ENCODE results near the gene TUFT1.
"Not testable (repeated sequence)": the region's sequence is repeated elsewhere in the genome, so short reads cannot be mapped to it uniquely, and the experiment has no call there.

Gene TUFT1

DNA sequence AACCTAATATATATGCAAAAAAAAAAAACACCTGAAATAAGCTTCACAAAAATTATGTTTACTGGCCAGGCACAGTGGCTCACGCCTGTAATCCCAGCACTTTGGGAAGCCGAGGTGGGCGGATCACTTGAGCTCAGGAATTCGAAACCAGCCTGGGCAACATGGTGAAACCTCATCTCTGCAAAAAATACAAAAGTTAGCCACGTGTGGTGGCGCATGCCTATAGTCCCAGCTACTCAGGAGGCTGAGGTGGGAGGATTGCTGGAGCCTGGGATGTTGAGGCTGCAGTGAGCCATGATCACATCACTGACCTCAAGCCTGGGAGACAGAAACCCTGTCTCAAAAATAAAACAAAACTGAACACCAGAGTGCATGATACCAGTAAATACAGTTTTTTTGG lies 78.9 kb downstream of the TUFT1 start:
- not testable (repeated sequence) for DNase-seq

DNA sequence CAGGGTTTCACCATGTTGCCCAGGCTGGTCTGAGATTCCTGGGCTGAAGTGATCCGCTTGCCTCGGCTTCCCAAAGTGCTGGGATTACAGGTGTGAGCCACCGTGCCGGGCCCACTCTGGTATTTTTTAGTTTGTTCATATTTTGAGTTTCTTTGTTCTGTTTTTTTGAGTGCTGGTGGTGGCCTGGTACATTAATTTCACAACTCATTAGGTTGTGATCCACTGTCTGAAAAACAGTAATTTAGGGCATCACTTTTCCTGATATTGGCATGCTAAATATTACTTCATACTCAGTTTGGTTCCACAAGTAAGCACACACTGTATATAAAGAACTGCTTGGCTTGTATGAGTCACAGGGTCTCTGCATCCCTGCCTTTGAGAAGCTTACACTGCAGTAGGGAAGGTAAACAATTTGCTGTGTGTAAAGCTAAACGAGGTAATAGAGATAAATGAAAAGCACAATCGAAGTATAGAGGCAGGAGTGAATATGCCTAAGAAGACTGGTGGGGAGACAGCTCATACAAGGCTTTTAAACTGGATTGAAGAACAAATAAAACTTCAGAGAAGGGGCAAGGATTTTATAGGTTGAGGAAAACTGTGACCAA lies 79.5 kb downstream of the TUFT1 start:
- DNase-seq, result no peak

DNA sequence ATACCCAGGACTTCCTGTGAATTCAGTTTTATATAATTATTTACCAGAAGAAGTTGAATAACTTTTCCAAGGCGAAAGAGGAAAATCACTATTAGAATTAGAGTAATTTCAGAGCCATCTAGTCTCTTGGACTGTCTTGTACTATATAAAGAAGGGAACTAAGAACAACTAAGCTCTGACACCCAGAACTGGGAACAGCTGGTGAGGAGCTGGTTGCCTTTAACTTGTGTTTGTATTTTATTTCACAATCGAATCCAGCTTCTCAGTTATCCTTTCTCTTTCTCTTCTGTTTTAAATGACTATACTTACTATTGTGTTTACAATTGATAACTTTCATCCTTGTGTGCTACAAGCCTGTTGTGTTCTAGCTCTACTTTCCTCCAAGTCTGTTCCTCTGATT lies 80.2 kb downstream of the TUFT1 start:
- DNase-seq, result no peak

DNA sequence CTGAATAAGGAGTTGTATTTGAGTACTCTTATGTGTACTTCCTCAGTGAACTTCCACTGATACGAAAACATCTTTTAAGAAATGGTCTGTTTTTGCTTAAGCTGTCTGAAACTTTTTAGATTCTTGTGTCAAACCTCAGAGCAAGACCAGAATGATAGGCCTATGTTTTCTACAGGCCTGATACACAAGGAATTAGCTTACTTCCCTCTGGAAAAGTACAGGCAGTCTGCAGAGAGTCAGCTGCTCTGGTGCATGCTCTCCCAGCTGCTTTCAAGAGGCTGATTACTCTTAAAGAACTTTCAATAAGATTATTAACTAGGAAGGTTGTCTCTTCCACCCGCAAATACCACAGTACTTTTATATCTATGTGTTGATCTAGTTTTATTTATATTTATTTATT lies 81.2 kb downstream of the TUFT1 start:
- no peak for DNase-seq

DNA sequence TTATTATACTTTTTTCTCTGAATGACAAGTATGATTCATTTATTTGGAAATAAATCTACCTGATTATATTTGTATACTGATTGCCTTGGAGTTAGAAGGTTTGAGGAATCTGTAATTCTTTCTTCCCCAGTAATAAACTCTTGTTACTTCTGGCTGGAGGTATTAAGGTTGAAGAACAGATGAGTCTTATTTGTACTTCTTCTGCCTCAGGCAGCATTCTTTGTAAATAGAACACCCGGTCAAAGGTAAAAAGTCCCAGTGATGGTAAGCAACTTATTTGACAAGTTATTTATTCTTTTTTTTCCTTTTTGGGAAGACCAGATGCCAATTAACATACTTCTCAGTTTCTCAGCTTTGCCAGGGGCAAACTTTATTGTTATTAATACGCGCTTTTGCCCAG lies 84.7 kb downstream of the TUFT1 start:
- no peak for DNase-seq

DNA sequence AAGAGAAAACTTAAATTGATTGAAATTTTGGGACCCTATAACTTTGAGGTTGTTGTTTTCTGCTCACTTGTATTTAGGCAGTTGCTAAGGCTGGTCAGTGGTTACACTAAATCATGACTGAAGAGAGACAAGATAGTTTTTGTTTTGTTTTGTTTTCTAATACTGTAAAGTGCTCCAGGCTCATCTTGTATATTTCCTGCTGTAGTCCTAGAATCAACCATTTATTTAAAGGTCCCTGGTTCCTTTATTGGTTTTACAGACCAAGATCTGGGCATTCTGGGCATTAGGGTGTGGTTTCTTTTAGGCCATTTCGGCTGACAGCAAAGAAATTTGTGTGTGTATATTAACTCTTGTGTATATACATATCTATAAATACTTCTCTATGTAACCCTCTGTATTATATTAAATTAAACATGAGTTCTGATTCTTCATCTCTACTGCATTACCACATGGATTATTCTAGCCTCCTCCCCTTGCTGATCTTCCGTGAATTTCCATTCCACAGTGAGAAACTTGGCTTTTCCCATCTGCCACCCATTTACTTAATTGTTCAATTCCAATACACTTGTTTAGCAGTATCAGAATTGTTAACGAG lies 86.7 kb downstream of the TUFT1 start:
- DNase-seq, result no peak

DNA sequence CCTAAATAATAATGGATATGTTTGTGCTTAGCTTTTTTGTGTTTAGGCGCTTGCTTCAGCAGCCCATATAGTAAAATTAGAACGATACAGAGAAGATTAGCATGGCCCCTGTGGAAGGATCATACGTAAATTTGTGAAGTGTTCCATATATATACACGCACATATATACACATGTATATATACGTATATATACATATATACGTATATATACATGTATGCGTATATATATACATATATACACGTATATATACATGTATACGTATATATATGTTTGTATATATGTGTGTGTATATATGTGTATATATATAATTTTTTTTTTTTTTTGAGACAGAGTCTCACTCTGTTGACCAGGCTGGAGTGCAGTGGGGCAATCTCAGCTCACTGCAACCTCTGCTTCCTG lies 89.2 kb downstream of the TUFT1 start:
- no peak for DNase-seq

All from islet precursor cell (in vitro differentiated cells).